GM12892 (cell line): Measurements from ENCODE around the gene PAX2.

ENCODE experiments used
- DNase-seq: peaks from one replicate; pipeline ENCODE4 v3.0.0; 2011; ENCODE audit not compliant: insufficient read length
- FAIRE-seq: peaks from 2 replicates; lab custom pipeline; 2011; peaks lifted over from hg19 to GRCh38; lab: Jason Lieb, UNC
- POLR2A ChIP-seq: IDR thresholded peaks from 2 replicates; pipeline ENCODE4 v1.6.1; 2011; ENCODE audit warnings: low read depth, low read length, control low read depth
- POLR2AphosphoS5 ChIP-seq: IDR thresholded peaks from 2 replicates; pipeline ENCODE4 v1.6.1; 2011; ENCODE audit warnings: low read depth, low read length, control low read depth
- TAF1 ChIP-seq: IDR thresholded peaks from 2 replicates; pipeline ENCODE4 v1.6.1; 2011; ENCODE audit warnings: low read depth, mild to moderate bottlenecking, control low read depth, low read length, borderline replicate concordance

The PAX2 gene

GRCh38 chr10:100736144-100736808 lies 9.1 kb upstream of the PAX2 start:
- DNase-seq (no peak), FAIRE-seq (no peak)
- TF ChIP-seq POLR2A (no peak), TAF1 (no peak), POLR2AphosphoS5 (no peak)

- no peak for FAIRE-seq
- TF ChIP-seq POLR2A (no peak), POLR2AphosphoS5 (no peak)
Observed at GRCh38 chr10:100736809-100737354, 8.5 kb upstream of the PAX2 start.

GRCh38 chr10:100737355-100738054 lies 7.9 kb upstream of the PAX2 start:
- DNase-seq (no peak), FAIRE-seq (no peak)
- TF ChIP-seq POLR2A (no peak), POLR2AphosphoS5 (no peak), TAF1 (no peak)

More at GRCh38 chr10:100736809-100737354, 8.5 kb upstream of the PAX2 start:
- no peak for DNase-seq

DNA sequence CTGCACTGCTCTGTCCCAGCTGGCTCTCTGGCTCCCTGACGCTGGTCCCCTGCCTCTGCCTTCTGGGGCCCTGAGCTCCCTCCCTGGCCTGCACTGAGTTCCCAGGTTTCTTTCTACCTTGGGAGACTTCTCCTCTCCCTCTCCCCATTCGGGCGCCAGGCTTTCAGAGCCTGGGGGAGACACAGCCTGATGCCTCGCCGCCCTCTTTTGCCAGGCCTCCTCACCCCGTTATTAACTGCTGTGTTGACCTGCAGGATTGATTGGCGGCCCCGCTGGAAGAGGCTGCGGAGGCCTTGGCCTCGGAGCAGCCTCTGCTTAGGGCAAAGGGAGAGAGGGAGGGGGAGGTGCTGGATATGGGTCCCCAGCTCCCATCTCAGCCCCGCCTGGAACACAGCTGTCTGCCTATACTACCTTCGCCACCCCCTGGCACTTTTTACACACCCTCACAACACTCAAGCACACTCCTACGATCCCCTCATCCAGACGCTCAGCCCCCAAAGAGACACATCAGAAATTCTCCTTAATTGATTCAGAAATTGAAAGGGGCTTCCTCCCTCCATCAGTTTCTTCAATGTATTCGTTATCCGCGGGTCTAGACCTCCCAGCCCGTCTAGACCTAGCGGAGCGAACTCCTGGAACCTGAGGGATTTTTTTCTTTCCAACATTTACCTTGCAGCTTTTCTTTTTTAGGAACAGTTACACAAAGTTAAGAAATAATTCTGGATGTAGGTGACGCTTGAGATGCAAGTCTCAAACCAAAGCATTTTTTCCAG lies 7.1 kb upstream of the PAX2 start:
- DNase-seq (no peak), FAIRE-seq (no peak)
- no peak for TF ChIP-seq POLR2A
- no peak for TF ChIP-seq POLR2AphosphoS5
- no peak for TF ChIP-seq TAF1

- no peak for TF ChIP-seq TAF1
- TF ChIP-seq POLR2A, result no peak
- TF ChIP-seq POLR2AphosphoS5, result no peak
- FAIRE-seq (no peak), DNase-seq (no peak)
Observed at GRCh38 chr10:100739517-100740368, 5.6 kb upstream of the PAX2 start.

GRCh38 chr10:100740476-100741377 lies 4.7 kb upstream of the PAX2 start:
- FAIRE-seq, result no peak
- TF ChIP-seq POLR2A, result no peak
- TF ChIP-seq TAF1, result no peak
- TF ChIP-seq POLR2AphosphoS5, result no peak
- no peak for DNase-seq

DNA sequence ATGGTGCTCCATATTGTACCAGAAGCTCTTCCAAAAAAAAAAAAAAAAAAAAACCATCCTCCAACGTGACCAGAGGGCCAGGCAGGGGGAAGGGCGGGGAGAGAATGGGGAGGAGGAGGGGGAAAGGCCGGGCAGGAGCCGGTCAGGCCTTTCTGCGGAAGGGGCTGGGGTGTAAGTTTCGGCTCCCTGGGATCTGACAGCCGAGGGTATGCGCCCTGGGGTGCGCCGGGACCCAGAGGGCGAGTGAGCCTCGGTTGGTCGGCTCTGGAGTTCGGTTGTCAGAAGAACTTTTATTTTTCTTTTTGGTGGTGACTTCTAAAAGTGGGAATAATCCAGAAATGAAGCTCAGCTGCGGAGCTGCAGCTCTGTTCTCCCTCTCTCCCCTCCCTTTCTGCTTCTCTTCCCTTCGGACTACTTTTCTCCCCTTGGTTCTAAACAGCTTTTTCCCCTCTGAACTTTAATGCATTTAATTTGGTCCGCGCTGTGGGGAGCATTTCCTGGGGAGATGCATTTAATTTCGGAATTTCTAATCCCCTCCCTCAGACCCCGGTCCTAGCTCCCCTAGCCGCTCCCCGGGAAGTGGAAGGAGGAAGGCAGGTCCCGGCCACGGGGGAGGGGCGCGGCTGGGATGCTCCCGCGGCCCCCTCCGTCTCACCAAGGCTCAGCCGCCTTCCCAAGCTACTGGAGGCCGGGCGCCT lies 3.9 kb upstream of the PAX2 start:
- FAIRE-seq (no peak), DNase-seq (no peak)
- TF ChIP-seq TAF1 (no peak), POLR2AphosphoS5 (no peak), POLR2A (no peak)

DNA sequence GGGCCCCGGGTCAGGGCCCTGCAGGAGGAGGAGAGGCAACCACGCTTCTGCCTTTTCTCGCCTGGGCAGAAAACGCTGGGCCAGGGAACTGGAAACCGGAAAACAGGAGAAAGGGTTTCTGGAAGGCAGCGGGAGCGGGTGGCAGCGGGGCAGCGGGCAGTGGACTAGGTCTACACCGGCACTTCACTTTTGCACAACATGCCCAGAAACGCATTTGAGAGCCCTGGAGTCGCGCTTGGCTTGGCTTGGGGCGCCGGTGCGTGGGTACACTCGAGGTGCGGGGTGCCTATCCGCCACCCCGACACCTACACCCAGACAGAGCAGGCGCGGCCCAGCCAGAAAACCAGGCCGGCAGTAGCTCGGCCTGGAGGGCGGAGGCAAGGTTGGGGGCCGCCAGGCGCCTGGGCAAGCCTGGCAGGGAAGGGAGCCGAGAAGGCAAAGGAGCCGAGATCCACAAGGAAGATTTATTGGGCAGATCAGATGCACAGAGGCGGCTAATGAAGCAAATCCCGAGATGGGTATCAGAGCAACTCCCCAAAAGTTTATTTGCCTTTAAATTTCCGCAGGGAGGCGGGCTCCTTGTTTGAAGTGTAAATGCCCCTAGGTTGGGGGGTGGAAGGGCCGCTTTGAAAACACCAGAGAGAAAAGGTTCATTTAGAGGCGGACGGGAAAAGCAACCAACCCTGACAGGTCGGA lies 3.2 kb upstream of the PAX2 start:
- TF ChIP-seq POLR2A (no peak), TAF1 (no peak), POLR2AphosphoS5 (no peak)
- DNase-seq, result no peak
- FAIRE-seq, result no peak

DNA sequence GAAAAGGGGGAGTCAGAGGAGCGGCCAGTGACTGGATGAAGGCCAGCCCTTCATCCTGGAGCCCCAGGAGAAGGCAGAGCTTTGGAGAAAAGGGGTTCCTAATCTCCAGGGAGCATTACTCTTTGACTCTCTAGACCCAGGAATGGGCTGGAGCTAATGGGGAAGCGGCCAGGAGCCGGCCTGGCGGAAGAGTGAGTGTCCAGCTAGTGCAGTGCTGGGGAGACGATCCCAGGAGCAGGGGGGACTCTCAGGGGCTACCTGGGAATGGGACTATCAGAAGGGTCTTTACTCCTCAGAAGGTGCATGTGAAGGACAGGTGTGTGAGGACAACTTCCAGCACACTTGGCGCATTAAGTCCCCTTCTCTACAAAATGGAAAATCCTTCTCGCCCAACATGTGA lies 2.4 kb upstream of the PAX2 start:
- TF ChIP-seq TAF1 (no peak), POLR2A (no peak), POLR2AphosphoS5 (no peak)
- DNase-seq, result no peak
- FAIRE-seq, result no peak
